GM19025 (cell line): ENCODE measurements around the gene FGF14.
"Not testable (repeated sequence)": the region's sequence is repeated elsewhere in the genome, so short reads cannot be mapped to it uniquely, and the experiment has no call there.

Source experiments
- ATAC-seq: cut with Tn5 transposase; IDR thresholded peaks from one replicate; pipeline ENCODE4 v1.9.1; 2021; ENCODE audit warnings: mild to moderate bottlenecking, low read depth, moderate library complexity; ENCODE audit not compliant: unreplicated experiment

The FGF14 gene

GRCh38 chr13:102141625-102142472 lies 260.0 kb downstream of the FGF14 start:
- ATAC-seq = no peak

GRCh38 chr13:102139626-102140025 lies 262.2 kb downstream of the FGF14 start:
- no peak for ATAC-seq

- no peak for ATAC-seq
Measured at GRCh38 chr13:102138635-102139190, 263.1 kb downstream of the FGF14 start.

- not testable (repeated sequence) for ATAC-seq
Measured at GRCh38 chr13:102137904-102138303, 263.9 kb downstream of the FGF14 start.

GRCh38 chr13:102136735-102137296 lies 265.0 kb downstream of the FGF14 start:
- no peak for ATAC-seq

- ATAC-seq = no peak
Measured at GRCh38 chr13:102132777-102133295, 269.0 kb downstream of the FGF14 start.

GRCh38 chr13:102131246-102131645 lies 270.6 kb downstream of the FGF14 start:
- no peak for ATAC-seq

- no peak for ATAC-seq
Measured at GRCh38 chr13:102128216-102128810, 273.5 kb downstream of the FGF14 start.

GRCh38 chr13:102127153-102127552 lies 274.7 kb downstream of the FGF14 start:
- no peak for ATAC-seq

GRCh38 chr13:102122147-102122546 lies 279.7 kb downstream of the FGF14 start:
- ATAC-seq = no peak

GRCh38 chr13:102117175-102117831 lies 284.5 kb downstream of the FGF14 start:
- no peak for ATAC-seq

- ATAC-seq = no peak
Measured at GRCh38 chr13:102103469-102103868, 298.4 kb downstream of the FGF14 start.

- no peak for ATAC-seq
Measured at GRCh38 chr13:102100234-102100633, 301.6 kb downstream of the FGF14 start.

- ATAC-seq = no peak
Measured at GRCh38 chr13:102097708-102098107, 304.1 kb downstream of the FGF14 start.

GRCh38 chr13:102093288-102093687 lies 308.6 kb downstream of the FGF14 start:
- ATAC-seq = not testable (repeated sequence)

- ATAC-seq = no peak
Measured at GRCh38 chr13:102091231-102091630, 310.6 kb downstream of the FGF14 start.

GRCh38 chr13:102090532-102090931 lies 311.3 kb downstream of the FGF14 start:
- ATAC-seq = no peak

- ATAC-seq = no peak
Measured at GRCh38 chr13:102089722-102090121, 312.1 kb downstream of the FGF14 start.

- ATAC-seq = no peak
Measured at GRCh38 chr13:102089177-102089576, 312.7 kb downstream of the FGF14 start.

- ATAC-seq = no peak
Measured at GRCh38 chr13:102073251-102073650, 328.6 kb downstream of the FGF14 start.

- ATAC-seq = no peak
Measured at GRCh38 chr13:102071711-102072110, 330.1 kb downstream of the FGF14 start.
